Measurements from ENCODE around the gene MYZAP. TPM values are rescaled to one million over a fixed set of nuclear protein-coding genes. Genes with fewer than 3 reads are reported as not detected.

MYZAP gene
- total RNA-seq: 934 TPM
- long read RNA-seq, transcript MYZAP-202 (12 exons, 2,181 nt): minor isoform, 64 of 3,116 reads
- long read RNA-seq, transcript MYZAP-201 (13 exons, 2,361 nt): major isoform, 2,949 of 3,116 reads
- long read RNA-seq, partial matches to known transcripts: 77 of 3,116 reads
- long read RNA-seq, other reads (novel, unspliced or antisense): 26 of 3,116 reads

- Histone ChIP-seq H3K4me1 (peaks cover 68% of the 10 kb centered on the region), H3K27ac (replicated peaks) (peak within 1 kb of the TSS; percentile 95), H3K4me3 (peak within 1 kb of the TSS; percentile 88), H3K27me3 (ENCODE audit: low read depth) (no peaks in the 10 kb centered on the region), H3K9me3 (replicated peaks) (no peaks in the 10 kb centered on the region), H3K36me3 (peaks cover 4% of the 10 kb centered on the region)
- DNase-seq: peak; percentile 76
- TF ChIP-seq, protein P1, sequence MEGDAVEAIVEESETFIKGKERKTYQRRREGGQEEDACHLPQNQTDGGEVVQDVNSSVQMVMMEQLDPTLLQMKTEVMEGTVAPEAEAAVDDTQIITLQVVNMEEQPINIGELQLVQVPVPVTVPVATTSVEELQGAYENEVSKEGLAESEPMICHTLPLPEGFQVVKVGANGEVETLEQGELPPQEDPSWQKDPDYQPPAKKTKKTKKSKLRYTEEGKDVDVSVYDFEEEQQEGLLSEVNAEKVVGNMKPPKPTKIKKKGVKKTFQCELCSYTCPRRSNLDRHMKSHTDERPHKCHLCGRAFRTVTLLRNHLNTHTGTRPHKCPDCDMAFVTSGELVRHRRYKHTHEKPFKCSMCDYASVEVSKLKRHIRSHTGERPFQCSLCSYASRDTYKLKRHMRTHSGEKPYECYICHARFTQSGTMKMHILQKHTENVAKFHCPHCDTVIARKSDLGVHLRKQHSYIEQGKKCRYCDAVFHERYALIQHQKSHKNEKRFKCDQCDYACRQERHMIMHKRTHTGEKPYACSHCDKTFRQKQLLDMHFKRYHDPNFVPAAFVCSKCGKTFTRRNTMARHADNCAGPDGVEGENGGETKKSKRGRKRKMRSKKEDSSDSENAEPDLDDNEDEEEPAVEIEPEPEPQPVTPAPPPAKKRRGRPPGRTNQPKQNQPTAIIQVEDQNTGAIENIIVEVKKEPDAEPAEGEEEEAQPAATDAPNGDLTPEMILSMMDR (IDR thresholded peaks at IDR 0.05; ENCODE audit: borderline replicate concordance): peak; percentile 12
- intact Hi-C loops (cut with micrococcal nuclease): no loop called here
Observed at GRCh38 chr15:57591822-57592367, at the start of gene MYZAP. TSS of gene MYZAP (plus strand) at chr15:57591904. CDS start at chr15:57592035, 131 bp downstream.

DNA sequence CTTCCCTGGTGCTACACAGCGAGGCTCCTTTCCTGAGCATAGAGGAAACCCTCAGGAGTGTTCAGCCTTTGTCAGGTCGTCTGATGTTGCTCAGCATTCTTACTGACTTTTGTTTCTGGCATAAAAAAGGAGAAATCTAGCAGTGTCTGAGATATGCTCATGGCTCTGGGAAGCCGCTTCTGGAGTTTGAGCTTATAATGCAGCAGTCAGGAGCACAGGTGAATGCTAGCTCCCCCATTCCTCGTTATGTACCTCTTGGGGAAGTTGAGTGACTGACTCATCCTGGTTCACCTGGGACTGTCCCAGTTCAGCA is 49.2 kb upstream of the MYZAP start:
- Histone ChIP-seq H3K27ac (replicated peaks) (no peak overlapping the region), H3K4me3 (no peak overlapping the region), H3K4me1 (peaks cover 9% of the 10 kb centered on the region), H3K36me3 (no peaks in the 10 kb centered on the region), H3K9me3 (replicated peaks) (no peaks in the 10 kb centered on the region), H3K27me3 (ENCODE audit: low read depth) (no peaks in the 10 kb centered on the region)
- intact Hi-C loops (cut with micrococcal nuclease): no loop called here
- DNase-seq: no peak
- TF ChIP-seq, protein P1 (IDR thresholded peaks at IDR 0.05; ENCODE audit: borderline replicate concordance): no peak

DNA sequence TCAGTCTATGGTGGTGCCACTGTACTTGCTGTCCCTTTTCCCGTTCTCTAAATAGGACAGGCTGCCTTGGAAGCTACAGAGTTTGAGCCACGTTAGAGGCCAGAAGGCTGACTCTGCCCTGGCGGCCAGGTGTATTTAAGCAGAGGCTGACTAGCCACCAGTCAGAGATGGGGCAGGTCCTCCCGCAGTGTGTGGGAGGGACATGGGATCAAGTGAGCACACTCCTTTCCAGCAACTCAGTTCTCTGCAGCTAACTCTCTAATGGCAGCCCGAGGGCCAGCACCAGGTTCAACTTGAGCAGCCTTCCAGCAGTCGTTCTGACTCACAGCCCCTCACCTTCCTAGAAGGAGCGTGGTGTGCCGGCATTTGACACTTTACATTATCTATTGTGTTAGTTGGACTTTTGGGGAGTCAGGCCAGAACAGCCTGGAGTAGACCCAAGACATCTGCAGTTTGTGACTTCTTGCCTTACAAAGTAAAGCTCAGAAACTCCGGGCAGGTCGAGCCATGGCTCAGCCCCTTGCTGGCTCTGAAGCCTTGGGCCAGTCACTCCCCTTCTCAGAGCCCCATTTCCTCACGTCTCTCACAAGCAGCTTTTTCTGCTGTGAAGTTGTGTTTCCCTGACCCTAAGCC is 46.7 kb upstream of the MYZAP start:
- Histone ChIP-seq H3K4me3 (no peak overlapping the region), H3K36me3 (no peaks in the 10 kb centered on the region), H3K9me3 (replicated peaks) (no peaks in the 10 kb centered on the region), H3K4me1 (peaks cover 23% of the 10 kb centered on the region), H3K27me3 (ENCODE audit: low read depth) (no peaks in the 10 kb centered on the region), H3K27ac (replicated peaks) (no peak overlapping the region)
- TF ChIP-seq, protein P1 (IDR thresholded peaks at IDR 0.05; ENCODE audit: borderline replicate concordance): no peak
- intact Hi-C loops (cut with micrococcal nuclease): no loop called here
- DNase-seq: no peak

DNA sequence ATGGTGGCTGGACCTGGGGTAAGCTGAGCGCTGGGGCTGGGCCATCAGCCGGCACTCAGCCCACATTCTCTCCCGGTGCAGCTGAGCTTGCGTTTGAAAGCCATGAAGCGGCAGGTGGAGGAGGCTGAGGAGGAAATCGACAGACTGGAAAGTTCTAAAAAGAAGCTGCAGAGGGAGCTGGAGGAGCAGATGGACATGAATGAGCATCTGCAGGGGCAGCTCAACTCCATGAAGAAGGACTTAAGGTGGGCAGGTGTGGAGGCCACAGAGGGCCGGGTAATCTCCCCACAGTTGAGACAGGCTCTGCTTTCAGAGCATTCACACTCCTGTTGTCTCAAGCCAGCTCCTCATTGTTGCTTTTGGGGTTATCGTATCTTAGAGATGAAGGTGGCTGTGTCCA is 45.7 kb upstream of the MYZAP start:
- Histone ChIP-seq H3K9me3 (replicated peaks) (no peaks in the 10 kb centered on the region), H3K4me3 (no peak overlapping the region), H3K27ac (replicated peaks) (no peak overlapping the region), H3K4me1 (peaks cover 33% of the 10 kb centered on the region), H3K36me3 (no peaks in the 10 kb centered on the region), H3K27me3 (ENCODE audit: low read depth) (no peaks in the 10 kb centered on the region)
- no peak for DNase-seq
- TF ChIP-seq, protein P1 (IDR thresholded peaks at IDR 0.05; ENCODE audit: borderline replicate concordance): no peak
- intact Hi-C loops (cut with micrococcal nuclease): no loop called here

- DNase-seq: no peak
- no peaks in the 10 kb centered on the region for H3K36me3 ChIP-seq
- TF ChIP-seq, protein P1 (IDR thresholded peaks at IDR 0.05; ENCODE audit: borderline replicate concordance): no peak
- intact Hi-C loops (cut with micrococcal nuclease): no loop called here
- no peak overlapping the region for H3K27ac ChIP-seq (replicated peaks)
- peaks cover 39% of the 10 kb centered on the region for H3K4me1 ChIP-seq
- H3K4me3 ChIP-seq: no peak overlapping the region
- H3K9me3 ChIP-seq (replicated peaks): no peaks in the 10 kb centered on the region
- no peaks in the 10 kb centered on the region for H3K27me3 ChIP-seq (ENCODE audit: low read depth)
Observed at GRCh38 chr15:57547243-57547755, 44.4 kb upstream of the MYZAP start.
